Measurements from ENCODE around the gene IER3IP1.

DNA sequence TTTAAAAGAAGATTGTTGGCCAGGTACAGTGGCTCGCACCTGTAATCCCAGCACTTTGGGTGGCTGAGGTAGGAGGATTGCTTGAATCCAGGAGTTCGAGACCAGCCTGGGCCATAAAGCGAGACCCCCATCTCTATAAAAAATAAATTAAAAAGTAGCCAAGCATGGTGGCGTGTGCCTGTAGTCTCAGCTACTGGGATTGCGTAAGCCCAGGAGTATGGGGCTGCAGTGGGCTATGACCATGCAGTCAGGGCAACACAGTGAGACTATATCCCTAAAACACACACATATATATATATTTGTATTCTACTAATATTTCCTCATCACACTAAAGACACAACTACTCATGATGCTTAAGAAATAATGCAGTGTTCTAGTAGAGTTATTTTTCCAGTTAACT lies 33.0 kb downstream of the IER3IP1 start:
- TF ChIP-seq, protein P1, sequence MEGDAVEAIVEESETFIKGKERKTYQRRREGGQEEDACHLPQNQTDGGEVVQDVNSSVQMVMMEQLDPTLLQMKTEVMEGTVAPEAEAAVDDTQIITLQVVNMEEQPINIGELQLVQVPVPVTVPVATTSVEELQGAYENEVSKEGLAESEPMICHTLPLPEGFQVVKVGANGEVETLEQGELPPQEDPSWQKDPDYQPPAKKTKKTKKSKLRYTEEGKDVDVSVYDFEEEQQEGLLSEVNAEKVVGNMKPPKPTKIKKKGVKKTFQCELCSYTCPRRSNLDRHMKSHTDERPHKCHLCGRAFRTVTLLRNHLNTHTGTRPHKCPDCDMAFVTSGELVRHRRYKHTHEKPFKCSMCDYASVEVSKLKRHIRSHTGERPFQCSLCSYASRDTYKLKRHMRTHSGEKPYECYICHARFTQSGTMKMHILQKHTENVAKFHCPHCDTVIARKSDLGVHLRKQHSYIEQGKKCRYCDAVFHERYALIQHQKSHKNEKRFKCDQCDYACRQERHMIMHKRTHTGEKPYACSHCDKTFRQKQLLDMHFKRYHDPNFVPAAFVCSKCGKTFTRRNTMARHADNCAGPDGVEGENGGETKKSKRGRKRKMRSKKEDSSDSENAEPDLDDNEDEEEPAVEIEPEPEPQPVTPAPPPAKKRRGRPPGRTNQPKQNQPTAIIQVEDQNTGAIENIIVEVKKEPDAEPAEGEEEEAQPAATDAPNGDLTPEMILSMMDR (IDR thresholded peaks at IDR 0.05; ENCODE audit: low read depth, low read length, poor library complexity, severe bottlenecking), result no peak
- no peak for TF ChIP-seq EZH2phosphoT487 (IDR thresholded peaks at IDR 0.05; ENCODE audit: borderline replicate concordance, low read length)
